HepG2 (cell line): ENCODE data around the gene VAPA. TPM values are rescaled to one million over a fixed set of nuclear protein-coding genes. Genes with fewer than 3 reads are reported as not detected.

Experiments used
- CENPT ChIP-seq: sonication (generic); formaldehyde crosslinking; IDR thresholded peaks from 2 replicates; pipeline ENCODE4 v1.8.0; 2022; ENCODE audit warnings: low read depth, mild to moderate bottlenecking, moderate library complexity, missing genetic modification reagents
- EEA1 ChIP-seq: sonication (generic); formaldehyde crosslinking; IDR thresholded peaks from 2 replicates; pipeline ENCODE4 v1.5.1; 2020; ENCODE audit warnings: mild to moderate bottlenecking, missing genetic modification reagents, borderline replicate concordance
- HDAC2 ChIP-seq: sonication (generic); formaldehyde crosslinking; IDR thresholded peaks from 2 replicates; pipeline ENCODE4 v1.4.0; 2020; ENCODE audit warnings: missing genetic modification reagents
- HES4 ChIP-seq: sonication (generic); formaldehyde crosslinking; IDR thresholded peaks from 2 replicates; pipeline ENCODE4 v1.9.0; 2021; ENCODE audit warnings: mild to moderate bottlenecking, missing genetic modification reagents, borderline replicate concordance
- MZF1 ChIP-seq: sonication (generic); formaldehyde crosslinking; IDR thresholded peaks from 2 replicates; pipeline ENCODE4 v1.8.1; 2023; ENCODE audit warnings: mild to moderate bottlenecking, missing genetic modification reagents, borderline replicate concordance
- PPARG ChIP-seq: conservative IDR thresholded peaks from 2 replicates; pipeline ENCODE4 v1.6.1; 2016; ENCODE audit warnings: missing biosample characterization, missing genetic modification reagents
- RAD51 ChIP-seq: fragments of 450-650 bp; IDR thresholded peaks from 2 replicates; pipeline ENCODE4 v1.6.1; 2016; ENCODE audit warnings: borderline replicate concordance
- RNF2 ChIP-seq: fragments of 450-650 bp; conservative IDR thresholded peaks from 2 replicates; pipeline ENCODE4 v1.6.1; 2016; ENCODE audit warnings: low read depth
- SMAD1 ChIP-seq: sonication (generic); formaldehyde crosslinking; IDR thresholded peaks from 2 replicates; pipeline ENCODE4 v1.4.0; 2020; ENCODE audit warnings: missing genetic modification reagents, low read depth, mild to moderate bottlenecking, borderline replicate concordance
- ZNF337 ChIP-seq: sonication (generic); formaldehyde crosslinking; IDR thresholded peaks from 2 replicates; pipeline ENCODE4 v1.5.1; 2020; ENCODE audit warnings: missing genetic modification reagents, low read depth, mild to moderate bottlenecking, borderline replicate concordance
- ZNF354B ChIP-seq: sonication (generic); formaldehyde crosslinking; IDR thresholded peaks from 2 replicates; pipeline ENCODE4 v1.8.0; 2022; ENCODE audit warnings: mild to moderate bottlenecking, missing genetic modification reagents
- ZNF737 ChIP-seq: sonication (generic); formaldehyde crosslinking; IDR thresholded peaks from 2 replicates; pipeline ENCODE4 v1.5.0; 2020; ENCODE audit warnings: missing genetic modification reagents, mild to moderate bottlenecking, borderline replicate concordance
- polyA plus RNA-seq, 8 experiments: library from polyadenylated mRNA; depleted of rRNA in 3 of 8; stranded (reverse) in 7 of 8; unstranded in 1 of 8; fragments of >200 nt; fragmentation: Illumina TruSeq in 4 of 8; extraction: Trizol in 4 of 8; gene quantifications; 2 replicates each; pipeline versions ENCODE4 v1.2.1 to v1.2.3, GENCODE V29; 2011 to 2016; ENCODE audit warnings: low read depth in 4 of 8, missing spikeins in 1 of 8, mixed read lengths in 1 of 8; ENCODE audit not compliant: insufficient read depth in 1 of 8
- total RNA-seq, 5 experiments: library from RNA; depleted of rRNA; stranded (reverse); fragments of >200 nt; fragmentation: Illumina TruSeq; extraction: Trizol; gene quantifications; 2 replicates each; pipeline ENCODE4 v1.2.3, GENCODE V29; 2016; ENCODE audit warnings: low read depth in 1 of 5
- TF ChIP-seq, protein P1 (sequence below): sonication (generic); formaldehyde crosslinking; IDR thresholded peaks from 2 replicates; pipeline ENCODE4 v1.4.0; 2020; ENCODE audit warnings: missing genetic modification reagents
- TF ChIP-seq, protein P2 (sequence below): sonication (generic); formaldehyde crosslinking; IDR thresholded peaks from 2 replicates; pipeline ENCODE4 v1.5.1; 2020; ENCODE audit warnings: missing genetic modification reagents, mild to moderate bottlenecking, borderline replicate concordance
- TF ChIP-seq, protein P3 (sequence below): sonication (generic); formaldehyde crosslinking; IDR thresholded peaks from 2 replicates; pipeline ENCODE4 v1.5.0; 2020; ENCODE audit warnings: mild to moderate bottlenecking, missing genetic modification reagents
- TF ChIP-seq, protein P4 (sequence below): IDR thresholded peaks from 2 replicates; pipeline ENCODE4 v1.6.1; 2016; ENCODE audit warnings: missing compliant biosample characterization, missing genetic modification reagents, borderline replicate concordance
- TF ChIP-seq, protein P5 (sequence below): sonication (generic); formaldehyde crosslinking; IDR thresholded peaks from 2 replicates; pipeline ENCODE4 v1.8.0; 2023; ENCODE audit warnings: mild to moderate bottlenecking, missing genetic modification reagents
- TF ChIP-seq, protein P6 (sequence below): sonication (generic); formaldehyde crosslinking; IDR thresholded peaks from 2 replicates; pipeline ENCODE4 v1.4.0; 2020; ENCODE audit warnings: missing genetic modification reagents
- TF ChIP-seq, protein P7 (sequence below): fragments of 450-650 bp; IDR thresholded peaks from 2 replicates; pipeline ENCODE4 v1.6.1; 2017

VAPA gene
- total and polyA plus RNA-seq, 2 of the 13 experiments (the other 11 are each of a cell fraction or from before 2014, with no cell fraction given), result 167 to 294 TPM

DNA sequence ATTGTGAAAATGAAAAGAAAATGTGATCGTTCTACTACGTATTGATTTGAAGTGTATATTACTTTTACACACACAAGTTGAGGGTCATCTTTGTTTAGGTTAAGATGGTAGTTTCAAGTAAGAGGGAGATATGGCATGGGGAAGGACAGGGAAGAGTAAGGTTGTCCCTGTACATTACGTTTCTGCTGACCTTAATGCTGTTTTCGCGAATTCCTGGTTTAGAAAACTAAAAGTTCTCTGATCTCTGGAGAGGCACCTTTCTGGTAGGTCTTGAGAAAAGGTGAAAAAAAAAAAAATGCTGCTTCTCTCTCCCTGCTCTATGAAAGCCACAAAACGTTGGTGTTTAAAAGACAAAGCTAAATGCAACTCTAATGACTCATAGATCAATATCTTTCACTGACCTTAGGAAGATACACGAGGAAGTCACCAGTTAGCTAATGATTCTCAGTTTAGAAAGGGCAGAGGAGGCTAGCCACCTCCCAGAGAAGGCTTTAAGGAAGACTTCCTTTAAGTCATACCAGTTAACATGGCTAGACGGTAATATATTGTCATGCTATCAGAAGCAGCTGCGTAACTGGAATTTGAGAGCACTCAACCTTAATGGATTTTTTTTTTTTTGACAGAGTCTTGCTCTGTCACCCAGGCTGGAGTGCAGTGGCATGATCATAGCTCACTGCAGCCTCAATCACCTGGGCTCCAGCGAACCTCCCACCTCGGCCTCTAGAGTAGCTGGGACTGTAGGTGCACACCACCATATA is 14.8 kb upstream of the VAPA start (continued):
- TF ChIP-seq ZNF354B (CRISPR knock-in tag) (no peak), RAD51 (no peak), RNF2 (no peak), HES4 (no peak), ZNF337 (CRISPR knock-in tag) (no peak), CENPT (no peak), EEA1 (CRISPR knock-in tag) (no peak), MZF1 (CRISPR knock-in tag) (no peak), SMAD1 (CRISPR knock-in tag) (no peak), PPARG (CRISPR knock-in tag) (0 out of 2 replicates have a peak, but pooled peaks have one; percentile 21), ZNF737 (CRISPR knock-in tag) (no peak), HDAC2 (peak; percentile 33; the same call in 1 of the 2 replicates)
- TF ChIP-seq, protein P1, sequence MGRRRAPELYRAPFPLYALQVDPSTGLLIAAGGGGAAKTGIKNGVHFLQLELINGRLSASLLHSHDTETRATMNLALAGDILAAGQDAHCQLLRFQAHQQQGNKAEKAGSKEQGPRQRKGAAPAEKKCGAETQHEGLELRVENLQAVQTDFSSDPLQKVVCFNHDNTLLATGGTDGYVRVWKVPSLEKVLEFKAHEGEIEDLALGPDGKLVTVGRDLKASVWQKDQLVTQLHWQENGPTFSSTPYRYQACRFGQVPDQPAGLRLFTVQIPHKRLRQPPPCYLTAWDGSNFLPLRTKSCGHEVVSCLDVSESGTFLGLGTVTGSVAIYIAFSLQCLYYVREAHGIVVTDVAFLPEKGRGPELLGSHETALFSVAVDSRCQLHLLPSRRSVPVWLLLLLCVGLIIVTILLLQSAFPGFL, result no peak
- TF ChIP-seq, protein P2, sequence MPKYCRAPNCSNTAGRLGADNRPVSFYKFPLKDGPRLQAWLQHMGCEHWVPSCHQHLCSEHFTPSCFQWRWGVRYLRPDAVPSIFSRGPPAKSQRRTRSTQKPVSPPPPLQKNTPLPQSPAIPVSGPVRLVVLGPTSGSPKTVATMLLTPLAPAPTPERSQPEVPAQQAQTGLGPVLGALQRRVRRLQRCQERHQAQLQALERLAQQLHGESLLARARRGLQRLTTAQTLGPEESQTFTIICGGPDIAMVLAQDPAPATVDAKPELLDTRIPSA (CRISPR knock-in tag), result no peak
- TF ChIP-seq, protein P3, sequence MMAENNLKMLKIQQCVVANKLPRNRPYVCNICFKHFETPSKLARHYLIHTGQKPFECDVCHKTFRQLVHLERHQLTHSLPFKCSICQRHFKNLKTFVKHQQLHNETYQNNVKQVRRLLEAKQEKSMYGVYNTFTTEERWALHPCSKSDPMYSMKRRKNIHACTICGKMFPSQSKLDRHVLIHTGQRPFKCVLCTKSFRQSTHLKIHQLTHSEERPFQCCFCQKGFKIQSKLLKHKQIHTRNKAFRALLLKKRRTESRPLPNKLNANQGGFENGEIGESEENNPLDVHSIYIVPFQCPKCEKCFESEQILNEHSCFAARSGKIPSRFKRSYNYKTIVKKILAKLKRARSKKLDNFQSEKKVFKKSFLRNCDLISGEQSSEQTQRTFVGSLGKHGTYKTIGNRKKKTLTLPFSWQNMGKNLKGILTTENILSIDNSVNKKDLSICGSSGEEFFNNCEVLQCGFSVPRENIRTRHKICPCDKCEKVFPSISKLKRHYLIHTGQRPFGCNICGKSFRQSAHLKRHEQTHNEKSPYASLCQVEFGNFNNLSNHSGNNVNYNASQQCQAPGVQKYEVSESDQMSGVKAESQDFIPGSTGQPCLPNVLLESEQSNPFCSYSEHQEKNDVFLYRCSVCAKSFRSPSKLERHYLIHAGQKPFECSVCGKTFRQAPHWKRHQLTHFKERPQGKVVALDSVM (CRISPR knock-in tag), result peak; percentile 88
- TF ChIP-seq, protein P4, sequence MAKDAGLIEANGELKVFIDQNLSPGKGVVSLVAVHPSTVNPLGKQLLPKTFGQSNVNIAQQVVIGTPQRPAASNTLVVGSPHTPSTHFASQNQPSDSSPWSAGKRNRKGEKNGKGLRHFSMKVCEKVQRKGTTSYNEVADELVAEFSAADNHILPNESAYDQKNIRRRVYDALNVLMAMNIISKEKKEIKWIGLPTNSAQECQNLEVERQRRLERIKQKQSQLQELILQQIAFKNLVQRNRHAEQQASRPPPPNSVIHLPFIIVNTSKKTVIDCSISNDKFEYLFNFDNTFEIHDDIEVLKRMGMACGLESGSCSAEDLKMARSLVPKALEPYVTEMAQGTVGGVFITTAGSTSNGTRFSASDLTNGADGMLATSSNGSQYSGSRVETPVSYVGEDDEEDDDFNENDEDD (CRISPR knock-in tag), result no peak
- TF ChIP-seq, protein P5, sequence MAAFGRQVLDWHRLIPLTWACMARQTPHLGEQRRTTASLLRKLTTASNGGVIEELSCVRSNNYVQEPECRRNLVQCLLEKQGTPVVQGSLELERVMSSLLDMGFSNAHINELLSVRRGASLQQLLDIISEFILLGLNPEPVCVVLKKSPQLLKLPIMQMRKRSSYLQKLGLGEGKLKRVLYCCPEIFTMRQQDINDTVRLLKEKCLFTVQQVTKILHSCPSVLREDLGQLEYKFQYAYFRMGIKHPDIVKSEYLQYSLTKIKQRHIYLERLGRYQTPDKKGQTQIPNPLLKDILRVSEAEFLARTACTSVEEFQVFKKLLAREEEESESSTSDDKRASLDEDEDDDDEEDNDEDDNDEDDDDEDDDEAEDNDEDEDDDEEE (CRISPR knock-in tag), result no peak
- TF ChIP-seq, protein P6, sequence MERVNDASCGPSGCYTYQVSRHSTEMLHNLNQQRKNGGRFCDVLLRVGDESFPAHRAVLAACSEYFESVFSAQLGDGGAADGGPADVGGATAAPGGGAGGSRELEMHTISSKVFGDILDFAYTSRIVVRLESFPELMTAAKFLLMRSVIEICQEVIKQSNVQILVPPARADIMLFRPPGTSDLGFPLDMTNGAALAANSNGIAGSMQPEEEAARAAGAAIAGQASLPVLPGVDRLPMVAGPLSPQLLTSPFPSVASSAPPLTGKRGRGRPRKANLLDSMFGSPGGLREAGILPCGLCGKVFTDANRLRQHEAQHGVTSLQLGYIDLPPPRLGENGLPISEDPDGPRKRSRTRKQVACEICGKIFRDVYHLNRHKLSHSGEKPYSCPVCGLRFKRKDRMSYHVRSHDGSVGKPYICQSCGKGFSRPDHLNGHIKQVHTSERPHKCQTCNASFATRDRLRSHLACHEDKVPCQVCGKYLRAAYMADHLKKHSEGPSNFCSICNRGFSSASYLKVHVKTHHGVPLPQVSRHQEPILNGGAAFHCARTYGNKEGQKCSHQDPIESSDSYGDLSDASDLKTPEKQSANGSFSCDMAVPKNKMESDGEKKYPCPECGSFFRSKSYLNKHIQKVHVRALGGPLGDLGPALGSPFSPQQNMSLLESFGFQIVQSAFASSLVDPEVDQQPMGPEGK (CRISPR knock-in tag), result no peak
- TF ChIP-seq, protein P7, sequence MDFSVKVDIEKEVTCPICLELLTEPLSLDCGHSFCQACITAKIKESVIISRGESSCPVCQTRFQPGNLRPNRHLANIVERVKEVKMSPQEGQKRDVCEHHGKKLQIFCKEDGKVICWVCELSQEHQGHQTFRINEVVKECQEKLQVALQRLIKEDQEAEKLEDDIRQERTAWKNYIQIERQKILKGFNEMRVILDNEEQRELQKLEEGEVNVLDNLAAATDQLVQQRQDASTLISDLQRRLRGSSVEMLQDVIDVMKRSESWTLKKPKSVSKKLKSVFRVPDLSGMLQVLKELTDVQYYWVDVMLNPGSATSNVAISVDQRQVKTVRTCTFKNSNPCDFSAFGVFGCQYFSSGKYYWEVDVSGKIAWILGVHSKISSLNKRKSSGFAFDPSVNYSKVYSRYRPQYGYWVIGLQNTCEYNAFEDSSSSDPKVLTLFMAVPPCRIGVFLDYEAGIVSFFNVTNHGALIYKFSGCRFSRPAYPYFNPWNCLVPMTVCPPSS, result no peak
